Measurements from ENCODE around the gene ABCA2.

GRCh38 chr9:137019891-137020683 is 8.0 kb downstream of the ABCA2 start:
- TF ChIP-seq POLR2A (IDR thresholded peaks at IDR 0.05; ENCODE audit: low read length) (no peak), GATA1 (IDR thresholded peaks at IDR 0.05; ENCODE audit: low read depth, low read length) (no peak)

All from erythroblast (primary cell).